ENCODE measurements around the gene MAOB.

Gene MAOB

DNA sequence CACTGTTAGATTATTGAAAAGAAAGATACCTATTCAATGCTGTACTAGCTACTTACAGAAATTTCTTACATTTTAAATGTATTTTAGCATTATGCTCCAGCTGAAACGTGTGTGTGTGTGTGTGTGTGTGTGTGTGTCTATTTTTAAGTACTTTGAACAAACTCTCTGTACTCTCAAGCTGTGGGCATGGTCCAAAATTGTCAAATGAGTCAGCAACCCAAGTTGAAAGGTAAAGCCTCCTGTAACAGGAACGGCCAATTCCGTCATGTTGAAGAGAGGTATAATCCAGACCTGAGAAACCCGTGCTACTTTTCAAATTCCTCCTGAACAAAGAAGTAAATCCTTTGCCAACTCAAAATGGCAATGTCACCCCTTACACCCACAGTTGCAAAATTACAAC lies 20.5 kb downstream of the MAOB start:
- no peak for DNase-seq (ENCODE audit: low read depth in 4 of 4, low spot score in 1 of 4)

DNA sequence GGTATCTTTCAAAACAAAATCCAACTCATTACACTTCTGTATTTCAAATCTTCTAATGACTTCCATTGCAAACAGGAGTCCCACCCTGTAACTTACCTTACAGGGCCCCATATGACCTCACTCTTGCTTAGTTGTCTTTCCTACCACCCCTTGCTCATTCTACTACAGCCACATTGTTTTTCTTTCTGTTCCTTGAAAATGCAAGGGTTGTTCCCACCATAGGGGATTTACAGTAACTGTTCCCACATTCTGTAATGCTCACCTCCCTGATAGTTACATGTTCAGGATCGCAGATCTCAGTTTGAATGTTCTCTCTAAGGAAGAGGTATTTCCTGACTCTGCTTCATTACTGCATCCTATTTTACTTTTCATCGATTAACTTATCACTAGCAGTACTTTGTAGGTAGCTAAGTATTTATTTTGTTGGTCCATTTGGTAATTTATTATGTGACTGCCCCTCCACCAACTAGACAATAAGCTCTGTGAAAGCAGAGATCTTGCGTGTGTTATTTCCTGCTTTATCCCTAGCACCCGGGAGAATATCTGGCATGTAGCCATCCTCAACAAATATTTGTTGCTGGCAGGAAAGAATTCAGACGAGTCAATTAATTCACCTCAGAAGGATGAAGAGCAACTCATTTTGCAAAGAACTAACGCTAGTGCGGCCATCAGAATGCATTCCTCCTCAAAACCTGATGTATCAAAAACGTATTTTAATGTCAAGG lies 21.4 kb downstream of the MAOB start:
- no peak for DNase-seq (ENCODE audit: low read depth in 4 of 4, low spot score in 1 of 4)

DNA sequence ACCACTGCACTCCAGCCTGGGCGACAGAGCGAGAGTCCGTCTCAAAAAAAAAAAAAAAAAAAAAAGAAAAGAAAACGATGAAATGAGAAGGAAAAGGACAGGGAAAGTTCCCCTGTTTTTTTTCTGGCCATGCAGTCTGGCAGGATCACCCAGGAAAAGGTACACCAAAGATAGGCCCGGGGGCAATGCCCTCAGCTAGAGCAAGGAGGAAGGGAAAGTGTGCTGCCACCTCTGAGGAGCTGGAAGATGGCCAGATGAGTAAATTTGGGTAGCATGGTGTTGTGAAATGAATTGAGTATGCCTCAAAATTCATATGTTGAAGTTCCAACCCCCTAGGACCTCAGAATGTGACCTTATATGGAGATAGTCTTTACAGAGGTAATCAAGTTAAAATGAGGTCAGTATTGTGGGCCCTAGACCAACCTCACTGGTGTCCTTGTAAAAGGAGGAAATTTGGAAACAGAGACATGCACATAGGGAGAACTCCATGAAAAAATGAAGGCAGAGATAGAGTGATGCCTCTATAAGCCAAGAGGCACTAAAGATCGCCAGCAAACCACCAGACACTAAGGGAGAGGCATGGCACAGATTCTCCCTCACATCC lies 28.9 kb downstream of the MAOB start:
- no peak for DNase-seq (ENCODE audit: low read depth in 4 of 4, low spot score in 1 of 4)

DNA sequence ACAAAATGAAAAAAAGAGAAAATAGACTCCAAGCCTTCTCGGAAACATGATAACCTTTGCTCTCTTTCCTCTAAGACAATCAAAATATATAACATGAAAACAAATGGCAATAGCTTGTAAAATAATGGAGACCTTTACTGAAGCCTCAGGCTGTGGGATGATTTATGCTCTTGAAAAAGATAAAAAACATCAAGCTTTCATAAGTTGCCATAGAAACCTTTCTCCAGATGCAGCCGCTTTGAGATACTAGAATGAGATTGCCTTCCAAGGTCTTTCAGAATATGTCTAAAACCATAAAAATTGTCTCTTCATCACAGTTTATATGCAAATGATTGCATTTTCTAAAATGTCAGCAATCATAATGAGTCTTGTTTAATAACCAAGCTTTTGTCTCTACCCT lies 31.6 kb downstream of the MAOB start:
- no peak for DNase-seq (ENCODE audit: low read depth in 4 of 4, low spot score in 1 of 4)

DNA sequence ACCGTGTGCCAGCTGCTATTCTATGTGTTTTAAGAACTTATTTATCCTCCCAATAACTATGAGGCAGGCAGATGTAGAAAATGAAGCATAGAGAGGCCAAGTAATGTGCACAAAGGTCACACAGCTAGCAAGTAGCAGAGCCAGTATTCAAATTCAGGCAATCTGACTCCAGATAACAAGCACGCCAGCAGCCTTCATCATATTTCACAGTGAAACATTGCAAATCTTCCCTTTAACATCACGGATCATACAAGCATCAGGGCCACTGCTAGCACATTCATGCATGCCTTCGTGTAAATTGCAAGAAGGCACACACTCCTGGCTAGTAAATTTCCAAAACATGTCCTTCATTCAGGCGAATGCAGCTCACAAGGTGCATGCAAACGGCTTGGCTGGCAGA lies 33.1 kb downstream of the MAOB start:
- DNase-seq (ENCODE audit: low read depth in 4 of 4, low spot score in 1 of 4) = no peak

DNA sequence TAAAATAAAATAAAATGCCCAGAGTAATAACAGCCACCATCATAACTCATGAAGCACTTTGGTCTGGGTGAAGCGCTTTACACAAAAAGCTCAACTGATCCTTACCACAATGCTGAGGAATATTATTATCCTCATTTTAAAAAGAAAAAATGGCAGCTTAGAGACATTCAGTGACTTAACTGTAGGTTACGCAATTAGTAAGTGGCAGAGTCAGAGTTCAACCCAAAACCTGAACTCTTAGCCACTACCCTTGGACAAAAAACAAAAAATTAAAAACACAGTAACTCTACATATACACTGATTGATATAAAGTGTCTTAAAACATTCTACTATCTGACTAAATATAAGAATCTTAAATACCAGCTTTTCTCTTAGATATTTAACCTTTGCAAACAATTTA lies 34.9 kb downstream of the MAOB start:
- no peak for DNase-seq (ENCODE audit: low read depth in 4 of 4, low spot score in 1 of 4)

DNA sequence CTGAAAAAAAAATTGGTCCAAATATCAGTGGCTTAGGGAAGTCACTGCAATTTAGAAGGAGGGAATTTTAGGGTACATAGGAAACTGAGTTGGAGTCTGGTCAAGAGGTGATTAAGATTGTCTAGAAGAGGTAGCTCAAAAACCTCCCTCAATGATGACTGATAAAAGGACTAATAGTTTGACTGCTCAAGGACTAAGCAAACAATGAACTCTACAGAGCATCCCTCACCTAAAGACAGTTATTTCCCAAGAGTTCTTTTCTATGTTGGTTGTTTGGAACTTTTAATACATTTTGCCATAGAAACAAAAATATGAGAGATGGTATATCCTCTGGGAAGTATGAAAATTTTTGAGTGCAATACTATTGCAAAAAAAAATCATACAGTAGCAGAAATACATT lies 35.7 kb downstream of the MAOB start:
- no peak for DNase-seq (ENCODE audit: low read depth in 4 of 4, low spot score in 1 of 4)

DNA sequence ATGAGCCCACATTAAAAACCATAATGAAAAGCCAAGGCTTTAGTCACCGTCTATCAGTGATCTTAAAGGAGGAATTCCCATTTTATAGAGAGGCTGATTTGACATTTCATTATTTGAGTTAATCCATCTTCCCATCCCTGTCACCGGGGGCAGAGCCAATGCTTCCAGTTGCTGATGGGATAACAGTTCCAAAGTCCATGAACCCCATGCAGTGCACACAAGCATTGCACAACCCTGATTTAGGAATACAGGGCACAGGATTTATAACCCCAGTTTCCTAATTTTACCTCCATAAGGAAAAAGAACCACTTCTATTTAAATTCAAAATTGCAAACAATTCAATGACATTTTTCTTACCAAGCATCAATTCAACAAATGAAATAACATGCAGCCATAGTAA lies 36.5 kb downstream of the MAOB start:
- no peak for DNase-seq (ENCODE audit: low read depth in 4 of 4, low spot score in 1 of 4)

DNA sequence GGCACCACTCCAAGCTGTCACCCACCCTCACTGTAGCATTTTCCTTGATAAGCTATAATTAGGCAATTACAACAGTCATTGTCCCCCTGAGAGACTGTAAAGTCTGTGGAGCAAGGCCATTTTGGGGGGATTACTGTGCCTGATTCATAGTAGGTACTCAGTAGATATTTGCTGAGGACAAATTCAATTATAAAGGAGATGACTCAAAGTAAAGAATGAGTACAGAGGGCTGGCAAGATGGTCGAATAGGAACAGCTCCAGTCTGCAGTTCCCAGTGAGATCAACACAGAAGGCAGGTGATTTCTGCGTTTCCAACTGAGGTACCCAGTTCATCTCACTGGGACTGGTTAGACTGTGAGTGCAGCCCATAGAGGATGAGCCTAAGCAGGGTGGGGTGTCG lies 42.0 kb downstream of the MAOB start:
- DNase-seq (ENCODE audit: low read depth in 4 of 4, low spot score in 1 of 4) = no peak

DNA sequence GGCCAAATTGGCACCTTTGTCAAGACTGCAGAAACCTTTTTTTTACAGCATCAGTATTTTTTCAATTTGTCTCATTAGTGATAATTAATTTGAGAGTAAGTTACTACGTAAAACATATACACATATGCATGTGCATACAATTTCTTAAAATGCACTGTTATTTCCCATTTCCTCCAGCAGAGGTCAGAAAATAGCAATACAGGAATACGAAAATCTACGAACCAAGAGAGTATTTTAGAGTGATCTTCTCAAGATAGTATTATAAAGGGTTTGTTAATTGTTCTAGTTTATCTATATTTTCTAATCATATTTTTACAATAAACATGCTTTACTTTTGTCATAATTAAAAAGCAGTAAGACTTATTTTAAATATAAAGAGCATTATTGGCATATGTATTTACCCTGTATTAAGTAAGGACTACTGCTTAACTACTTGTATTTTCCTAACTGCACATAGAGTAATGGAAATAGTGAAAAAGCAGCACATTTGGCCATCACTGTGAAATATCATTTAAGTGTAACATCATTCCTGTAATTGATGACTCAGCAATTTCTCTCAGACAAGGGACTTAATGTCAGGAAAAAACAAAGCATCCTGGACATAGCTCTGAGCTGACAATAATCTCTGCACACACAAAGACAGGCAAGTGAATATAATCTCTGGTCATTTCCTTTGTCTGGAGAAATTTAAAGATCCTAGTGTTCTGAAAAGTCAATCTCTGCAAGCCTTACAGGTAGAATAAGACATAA lies 45.6 kb downstream of the MAOB start:
- no peak for DNase-seq (ENCODE audit: low read depth in 4 of 4, low spot score in 1 of 4)

DNA sequence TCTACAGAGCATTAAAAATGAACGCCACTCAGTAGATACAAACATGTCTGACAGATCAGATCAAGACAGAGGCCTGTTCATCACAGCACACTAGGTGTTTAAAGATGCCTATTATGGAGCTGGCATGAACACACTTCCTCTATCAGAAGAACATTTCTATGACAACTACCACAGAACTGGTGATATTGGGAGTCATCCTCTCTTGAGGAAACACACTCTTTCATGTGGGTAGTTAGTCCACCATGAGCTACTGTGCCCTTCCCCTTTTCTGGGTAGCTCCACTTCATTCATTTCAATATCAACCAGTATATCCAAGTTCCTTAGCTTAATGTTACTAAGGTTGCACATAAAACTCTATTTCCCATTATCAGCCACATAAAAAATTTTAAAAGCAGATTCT lies 46.7 kb downstream of the MAOB start:
- DNase-seq (ENCODE audit: low read depth in 4 of 4, low spot score in 1 of 4) = no peak

DNA sequence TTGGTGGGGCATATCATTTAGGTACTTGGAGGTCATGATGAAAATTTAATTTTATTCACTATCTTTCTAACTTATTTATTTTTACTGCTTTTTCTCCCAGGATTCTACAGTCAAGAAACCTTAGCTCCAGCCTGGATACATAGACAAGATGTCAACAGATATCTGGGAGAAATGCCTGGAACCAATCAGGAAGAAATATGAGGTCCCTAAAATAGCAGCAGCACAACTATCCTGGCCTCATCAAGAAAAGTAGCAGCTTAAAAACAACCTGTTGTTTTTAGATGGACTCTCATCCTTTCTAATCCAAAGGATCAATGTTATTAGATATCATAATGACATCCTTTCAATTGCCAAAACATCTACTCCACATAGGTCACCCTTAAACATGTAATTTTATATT lies 54.5 kb downstream of the MAOB start:
- no peak for DNase-seq (ENCODE audit: low read depth in 4 of 4, low spot score in 1 of 4)

DNA sequence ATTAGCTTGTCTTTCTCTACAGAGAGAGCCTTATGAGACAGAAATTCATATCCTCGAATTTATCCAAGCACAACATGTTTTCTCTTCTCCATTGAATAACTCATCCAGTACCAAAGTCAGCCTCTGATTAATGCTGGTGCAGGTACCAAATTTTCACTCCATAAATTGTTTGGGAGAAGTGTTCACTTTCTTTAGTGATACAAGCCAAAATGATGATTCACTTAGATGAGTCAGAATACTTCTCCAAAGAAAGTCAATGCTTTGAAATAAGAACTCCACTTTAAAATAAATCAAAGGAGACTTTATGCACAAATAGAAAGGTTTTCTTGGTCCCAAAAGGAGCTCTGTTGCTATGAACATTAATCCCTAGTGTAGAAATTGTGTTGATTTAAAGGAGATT lies 60.2 kb downstream of the MAOB start:
- DNase-seq (ENCODE audit: low read depth in 4 of 4, low spot score in 1 of 4) = no peak

DNA sequence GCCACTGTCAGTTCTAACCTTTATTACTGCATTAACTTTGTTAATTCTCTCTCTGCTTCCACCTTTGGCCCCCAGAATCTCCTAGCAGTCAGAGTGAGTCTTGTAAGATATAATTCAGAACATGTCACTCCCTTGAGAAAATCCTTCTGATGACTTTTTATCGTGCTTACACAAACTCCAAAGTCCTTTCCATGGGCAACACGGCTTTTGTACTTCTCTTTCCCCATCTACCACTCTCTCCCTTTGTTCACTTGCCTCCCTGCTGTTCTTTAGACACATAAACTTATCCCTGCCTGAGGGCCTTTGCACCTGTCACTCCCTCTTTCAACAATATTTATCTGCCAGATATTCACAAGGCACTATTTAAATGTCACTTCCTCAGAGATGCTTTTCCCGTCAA lies 64.8 kb downstream of the MAOB start:
- no peak for DNase-seq (ENCODE audit: low read depth in 4 of 4, low spot score in 1 of 4)

DNA sequence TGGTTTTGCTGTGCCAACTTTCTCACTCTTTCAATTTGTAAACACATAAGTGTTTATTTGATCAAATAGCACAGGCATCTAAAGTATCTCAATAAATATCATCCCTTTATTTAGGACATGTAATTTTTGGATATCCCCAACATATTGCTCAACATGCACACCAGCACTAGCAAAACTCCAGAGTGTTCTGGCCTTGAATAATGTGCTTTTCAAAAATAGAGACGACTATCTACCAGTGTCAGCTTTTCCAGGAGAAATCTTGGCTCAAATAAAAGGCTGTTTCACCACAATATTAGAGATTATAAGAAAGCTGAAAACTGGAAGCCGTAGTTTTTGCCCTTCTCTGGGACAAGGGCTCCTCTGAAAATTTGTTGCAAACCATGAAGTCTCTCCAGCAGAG lies 67.0 kb downstream of the MAOB start:
- no peak for DNase-seq (ENCODE audit: low read depth in 4 of 4, low spot score in 1 of 4)

DNA sequence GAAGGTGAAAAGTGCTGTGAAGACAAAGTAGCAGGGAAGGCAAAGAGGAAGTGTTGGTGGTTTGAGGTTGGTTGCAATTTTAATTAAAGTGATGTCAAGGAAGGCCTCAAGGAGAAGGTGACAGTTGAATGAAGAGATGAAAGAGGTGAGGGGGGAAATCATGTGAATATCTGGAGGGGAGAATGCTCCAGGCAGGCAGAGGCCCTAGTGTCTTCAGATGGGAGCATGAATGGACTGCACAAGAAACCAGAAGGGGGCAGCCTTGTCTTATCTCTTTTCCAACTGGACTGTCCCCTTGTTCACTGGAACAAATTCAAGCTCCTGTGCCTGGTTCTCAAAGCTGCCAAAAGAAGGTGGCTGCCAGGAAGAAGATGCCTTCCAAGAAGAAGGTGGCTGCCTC lies 68.4 kb downstream of the MAOB start:
- no peak for DNase-seq (ENCODE audit: low read depth in 4 of 4, low spot score in 1 of 4)

DNA sequence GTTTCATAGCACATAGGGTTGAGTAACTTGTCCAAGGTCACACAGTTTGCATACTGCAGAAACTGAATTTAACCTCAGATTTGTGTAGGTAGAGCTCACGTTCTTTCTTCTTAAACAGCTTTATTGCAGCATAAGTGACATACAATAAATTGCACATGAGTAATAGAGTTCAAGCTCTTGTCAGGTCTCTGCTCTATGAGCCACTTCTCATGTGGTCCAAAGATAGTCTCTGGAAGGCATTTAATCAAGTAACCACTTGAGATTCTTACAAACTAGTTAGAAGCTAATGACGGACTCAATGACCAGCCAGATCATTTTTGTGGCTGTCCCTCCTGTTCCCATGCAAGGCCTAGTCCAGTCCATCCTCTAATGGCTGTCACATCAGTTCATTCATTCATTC lies 68.9 kb downstream of the MAOB start:
- DNase-seq (ENCODE audit: low read depth in 4 of 4, low spot score in 1 of 4) = no peak

DNA sequence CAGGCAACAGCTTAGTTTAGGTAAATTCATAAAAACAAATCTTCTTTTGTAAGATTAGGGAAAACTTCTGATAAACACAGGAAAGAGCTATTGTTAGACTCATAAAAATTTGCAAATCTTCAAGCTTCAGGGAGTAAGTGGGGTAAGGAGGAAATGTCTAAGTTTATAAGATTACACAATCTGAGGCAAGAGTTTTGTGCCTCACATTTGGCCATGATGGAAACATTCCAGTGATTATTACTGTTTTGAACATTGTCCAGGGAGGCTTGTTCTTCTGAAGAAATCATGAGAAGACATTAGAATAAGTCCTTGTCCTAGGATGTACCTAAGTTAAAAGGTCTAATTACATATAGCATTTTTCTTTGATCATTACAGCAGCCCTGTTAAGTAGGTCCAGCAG lies 72.8 kb downstream of the MAOB start:
- DNase-seq (ENCODE audit: low read depth in 4 of 4, low spot score in 1 of 4) = no peak

DNA sequence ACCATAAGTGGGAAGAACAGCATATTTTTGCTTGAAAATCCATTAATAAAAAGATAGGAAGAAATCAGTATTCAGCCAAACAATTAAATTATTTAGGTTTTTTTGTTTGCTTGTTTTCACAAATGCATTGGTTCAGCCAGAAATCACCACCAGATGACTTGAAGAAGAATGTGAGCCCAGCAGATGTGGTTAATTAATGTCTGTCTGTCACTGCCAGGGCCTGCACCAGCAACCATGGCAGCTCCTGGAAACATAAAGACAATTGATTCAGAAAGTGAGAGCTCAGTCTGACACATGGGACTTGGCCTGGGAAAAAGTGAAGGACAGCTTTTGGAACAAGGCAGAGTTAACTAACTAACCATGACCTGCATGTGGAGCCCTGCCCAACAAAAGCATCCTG lies 74.0 kb downstream of the MAOB start:
- no peak for DNase-seq (ENCODE audit: low read depth in 4 of 4, low spot score in 1 of 4)

DNA sequence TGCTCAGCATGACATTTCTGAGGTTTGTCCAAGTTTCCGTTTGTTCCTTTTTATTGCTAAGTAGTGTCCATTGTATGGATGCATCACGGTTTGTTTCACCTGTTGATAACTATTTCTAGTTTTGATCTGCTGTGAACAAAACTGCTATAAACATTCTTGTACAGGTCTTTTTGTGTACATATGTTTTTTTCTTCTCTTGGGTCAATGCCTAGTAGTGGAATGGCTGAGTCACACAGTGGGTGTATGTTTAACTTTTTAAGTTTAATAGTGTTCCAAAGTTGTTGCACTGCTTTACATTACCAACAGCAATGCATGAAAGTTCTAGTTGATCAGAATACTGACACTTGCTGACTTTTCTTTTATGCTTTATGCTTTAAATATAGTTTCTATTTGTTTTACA lies 76.7 kb downstream of the MAOB start:
- no peak for DNase-seq (ENCODE audit: low read depth in 4 of 4, low spot score in 1 of 4)

DNA sequence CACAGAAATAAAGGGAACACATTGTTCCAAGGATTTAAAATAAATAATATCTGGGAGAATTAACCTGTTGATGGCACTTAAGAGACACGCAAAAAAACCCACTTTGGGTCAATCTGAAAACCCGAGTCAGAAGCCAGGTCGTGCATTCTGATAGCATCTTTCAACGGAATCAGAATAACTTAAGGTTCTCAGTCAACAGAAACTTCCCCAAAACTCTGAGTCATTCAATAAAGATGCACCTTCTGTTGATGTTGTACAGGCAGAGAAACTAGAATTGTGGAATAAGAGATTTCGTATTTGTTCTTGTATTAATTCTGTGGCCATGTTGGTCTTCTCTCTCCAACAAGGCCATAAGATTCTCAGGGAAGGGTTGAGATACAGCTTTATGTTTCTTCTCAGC lies 78.2 kb downstream of the MAOB start:
- DNase-seq (ENCODE audit: low read depth in 4 of 4, low spot score in 1 of 4) = no peak

DNA sequence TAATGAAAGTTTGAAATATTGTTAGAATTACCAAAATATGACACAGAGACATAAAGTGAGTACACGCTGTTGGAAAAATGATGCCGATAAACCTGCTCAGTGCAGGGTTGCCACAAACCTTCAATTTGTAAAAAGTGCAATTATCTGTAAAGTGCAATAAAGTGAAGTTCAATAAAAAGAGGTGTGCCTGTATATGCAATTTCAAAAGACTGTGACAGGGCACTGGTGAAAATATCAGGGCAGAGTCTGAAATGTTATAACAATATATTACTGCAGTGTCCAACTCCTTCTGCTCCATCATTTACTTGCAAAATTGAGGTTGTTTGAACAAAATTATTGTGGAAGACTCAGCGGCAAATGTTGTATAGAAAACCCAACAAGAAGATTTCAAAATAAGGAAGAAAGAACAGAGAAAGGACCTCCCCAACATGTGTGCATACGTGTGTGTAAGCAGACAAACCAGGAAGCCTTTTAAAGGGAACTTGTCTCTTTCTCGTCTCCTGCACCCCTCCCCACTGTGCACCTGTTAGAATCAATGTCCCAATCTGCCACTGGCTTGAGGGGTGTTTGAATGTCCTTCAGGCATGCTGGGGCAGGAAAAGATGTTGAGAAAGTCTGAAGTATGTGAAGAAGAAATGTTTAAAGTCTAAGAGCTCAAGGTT lies 96.2 kb downstream of the MAOB start:
- DNase-seq (ENCODE audit: low read depth in 4 of 4, low spot score in 1 of 4) = no peak

All from stimulated activated CD4-positive, alpha-beta T cell treated with anti-CD3 and anti-CD28 coated beads, Interleukin-1b, Interleukin-23, amount 100 ng/mL, for 24 hours (primary cell).